ENCODE data around the gene KIF9. TPM values are rescaled to one million over a fixed set of nuclear protein-coding genes. Genes with fewer than 3 reads are reported as not detected.
"Not testable (repeated sequence)": the region's sequence is repeated elsewhere in the genome, so short reads cannot be mapped to it uniquely, and the experiment has no call there.

Gene KIF9
- total RNA-seq, 6 donors from 2014 or later = 4.7 to 27.0 (median 11.3) TPM

DNA sequence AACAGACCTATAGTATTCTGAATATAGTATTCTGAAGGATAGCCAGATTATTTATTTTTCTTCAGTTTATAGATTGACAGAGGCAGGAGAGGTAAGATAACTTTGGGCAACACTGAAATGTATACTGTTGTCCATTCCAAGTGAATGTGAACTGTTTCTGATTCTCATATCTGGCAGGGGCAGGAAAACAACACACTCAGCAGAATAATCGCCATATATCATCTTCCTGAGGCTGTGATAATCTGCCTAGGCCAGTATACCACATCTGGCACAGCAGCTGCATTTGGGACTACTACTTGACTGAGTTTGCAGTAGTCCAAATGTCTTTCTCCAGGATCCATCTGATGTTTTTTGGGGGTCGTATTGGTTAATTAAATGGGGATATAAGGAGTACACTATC, 96.3 kb downstream of the KIF9 start:
- H3K9me3 ChIP-seq = no peaks in the 10 kb centered on the region
- ATAC-seq (ENCODE audit: low FRiP score in 2 of 2) = no peak
- no peak overlapping the region for H3K27ac ChIP-seq
- H3K4me3 ChIP-seq = no peak overlapping the region
- H3K36me3 ChIP-seq = no peaks in the 10 kb centered on the region
- no peak for DNase-seq
- TF ChIP-seq POLR2A (IDR thresholded peaks at IDR 0.05) = no peak
- WGBS, 2 donors = 85 to 86% methylated on average over 2 of the region's 2 CpGs
- H3K27me3 ChIP-seq = no peaks in the 10 kb centered on the region
- H3K4me1 ChIP-seq = no peaks in the 10 kb centered on the region

DNA sequence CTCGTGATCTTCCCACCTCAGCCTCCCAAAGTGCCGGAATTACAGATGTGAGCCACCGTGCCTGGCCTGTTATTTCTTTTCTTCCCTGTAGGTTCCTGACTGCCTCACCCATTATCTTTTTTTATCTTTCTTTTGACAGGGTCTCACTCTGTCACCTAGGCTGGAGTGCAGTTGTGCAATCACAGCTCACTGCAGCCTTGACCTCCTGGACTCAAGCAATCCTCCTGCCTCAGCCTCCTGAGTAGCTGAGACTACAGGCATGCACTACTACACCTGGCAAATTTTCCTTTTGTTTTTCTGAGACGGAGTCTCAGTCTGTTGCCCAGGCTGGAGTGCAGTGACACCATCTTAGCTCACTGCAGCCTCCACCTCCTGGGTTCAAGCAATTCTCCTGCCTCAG, 100.9 kb downstream of the KIF9 start:
- WGBS, 2 donors = 87 to 94% methylated on average over 4 of the region's 4 CpGs
- ATAC-seq (ENCODE audit: low FRiP score in 2 of 2); H3K4me1 ChIP-seq; H3K36me3 ChIP-seq; H3K27me3 ChIP-seq; H3K27ac ChIP-seq; H3K9me3 ChIP-seq; DNase-seq; H3K4me3 ChIP-seq: not testable (repeated sequence)

DNA sequence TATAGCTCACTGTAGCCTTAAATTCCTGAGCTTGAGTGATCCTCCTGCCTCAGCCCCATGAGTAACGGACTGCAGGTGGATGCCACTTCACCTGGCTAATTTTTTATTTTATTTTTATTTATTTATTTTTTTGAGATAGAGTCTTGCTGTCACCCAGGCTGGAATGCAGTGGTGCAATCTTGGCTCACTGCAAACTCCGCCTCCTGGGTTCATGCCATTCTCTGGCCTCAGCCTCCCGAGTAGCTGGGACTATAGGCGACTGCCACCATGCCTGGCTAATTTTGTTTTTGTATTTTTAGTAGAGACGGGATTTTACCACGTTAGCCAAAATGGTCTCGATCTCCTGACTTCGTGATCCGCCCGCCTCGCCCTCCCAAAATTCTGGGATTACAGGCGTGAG, 102.6 kb downstream of the KIF9 start:
- ATAC-seq (ENCODE audit: low FRiP score in 2 of 2); H3K4me3 ChIP-seq; H3K27ac ChIP-seq; H3K27me3 ChIP-seq; DNase-seq; H3K9me3 ChIP-seq; H3K36me3 ChIP-seq; H3K4me1 ChIP-seq: not testable (repeated sequence)
- WGBS, 2 donors = 90 to 91% methylated on average over 12 of the region's 12 CpGs

Small RNA genes lying within 50 kb of the gene (small RNA-seq; reads per million reads assigned to genes)
- 0 to 5.9 (median 0.07) reads per million in 4 donors for gene SNORD13P3

Other genes with a start within 250 kb of the KIF9 start
- 100 to 1,000 TPM in 1 of 6 donors, 10 to 100 TPM in 5; 33.8 to 111 (median 53.5) TPM for gene SETD2, start 118.7 kb downstream of the KIF9 start, total RNA-seq
- 10 to 100 TPM; 12.6 to 35.5 (median 19.4) TPM for gene KLHL18, start 145 bp upstream of the KIF9 start, total RNA-seq
- 10 to 100 TPM; 32.7 to 93.3 (median 53.7) TPM for gene PTPN23, start 98.2 kb upstream of the KIF9 start, total RNA-seq
- gene SCAP, start 193.1 kb upstream of the KIF9 start, total RNA-seq = 100 to 1,000 TPM in 2 of 6 donors, 10 to 100 TPM in 4; 65.7 to 134 (median 81.8) TPM
- 10 to 100 TPM; 14.7 to 25.8 (median 22.6) TPM for gene ELP6, start 230.9 kb upstream of the KIF9 start, total RNA-seq